ENCODE measurements around the gene DNMT3L.
"Not testable (repeated sequence)": the region's sequence is repeated elsewhere in the genome, so short reads cannot be mapped to it uniquely, and the experiment has no call there.

DNA sequence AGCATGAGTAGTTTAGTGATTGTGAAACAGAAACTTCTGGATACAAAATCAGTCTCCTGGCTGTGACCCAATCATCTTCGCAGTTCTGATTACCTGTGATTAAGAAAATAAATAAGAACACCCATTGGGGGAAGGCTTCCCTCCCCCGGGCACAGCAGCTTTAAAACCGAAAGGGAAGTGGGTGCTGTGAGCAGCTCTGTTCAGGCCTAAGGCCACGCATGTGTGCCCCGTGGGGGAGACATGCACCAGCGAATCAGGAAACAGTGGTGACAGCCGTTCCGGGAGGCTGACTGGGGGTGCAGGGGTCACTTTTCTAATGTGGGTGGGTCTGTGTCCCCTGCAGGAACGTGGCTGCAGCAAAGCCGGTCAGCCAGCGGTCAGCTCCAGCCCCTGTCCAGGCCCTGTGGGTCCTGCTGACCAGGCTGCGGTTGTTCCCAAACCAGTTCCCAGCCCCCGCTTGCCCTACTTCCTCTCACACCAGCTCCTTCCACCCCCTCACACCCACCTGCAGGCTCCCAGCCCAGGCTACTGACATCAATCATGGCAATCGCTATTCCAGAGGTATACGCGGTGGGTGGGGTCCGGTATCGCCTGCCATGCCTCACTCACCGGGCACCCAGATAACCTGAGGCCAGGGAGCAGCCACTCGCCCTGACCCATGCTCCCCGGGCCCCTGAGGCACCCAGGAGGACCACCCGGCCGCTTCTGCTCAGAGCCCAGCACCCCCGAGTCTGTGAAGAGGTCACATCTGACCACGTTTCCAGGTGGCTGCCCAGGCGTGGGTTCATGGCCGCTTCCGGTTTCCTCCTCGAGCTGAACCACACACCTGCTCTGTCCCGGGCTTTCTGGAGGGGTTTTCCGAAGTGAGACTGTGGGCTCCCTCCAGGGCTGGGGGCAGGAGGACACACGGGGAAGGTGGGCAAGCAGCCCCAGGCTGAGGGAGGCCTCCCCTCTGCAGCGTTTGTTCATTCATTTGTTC, 54.7 kb downstream of the DNMT3L start:
- not testable (repeated sequence) for TF ChIP-seq CTCF (IDR thresholded peaks at IDR 0.05; ENCODE audit: insufficient read depth, low read length, poor library complexity, severe bottlenecking); EZH2phosphoT487 (conservative IDR thresholded peaks at IDR 0.05; ENCODE audit: low read length)

Measured in SU-DHL-6 (cell line).